MM.1S (cell line): ENCODE measurements around the gene CSRP1.

Experiments used
- DNase-seq: peaks from one replicate; pipeline ENCODE4 v3.0.0-alpha.2; 2015
- H2AFZ ChIP-seq: fragments of 300-600 bp; sonication (generic); 2 replicates; pipeline ENCODE4 v1.6.0; 2016; ENCODE audit warnings: antibody characterized with exemption, low read length
- H3F3A ChIP-seq: fragments of 300-600 bp; sonication (generic); 2 replicates; pipeline ENCODE4 v1.6.1; 2016; ENCODE audit warnings: mild to moderate bottlenecking, antibody characterized with exemption, low read length, moderate library complexity, mixed read lengths; ENCODE audit not compliant: insufficient read depth
- H3K27ac ChIP-seq: fragments of 300-600 bp; sonication (generic); 2 replicates; pipeline ENCODE4 v1.5.1; 2016; ENCODE audit warnings: mild to moderate bottlenecking, low read length
- H3K27me3 ChIP-seq: fragments of 300-600 bp; sonication (generic); replicated peaks from 2 replicates; pipeline ENCODE4 v1.6.0; 2016; ENCODE audit warnings: low read length; ENCODE audit not compliant: insufficient read depth
- H3K36me3 ChIP-seq: fragments of 300-600 bp; sonication (generic); replicated peaks from 2 replicates; pipeline ENCODE4 v1.6.1; 2016; ENCODE audit warnings: mild to moderate bottlenecking, low read length, mixed read lengths; ENCODE audit not compliant: insufficient read depth
- H3K4me1 ChIP-seq: fragments of 300-600 bp; sonication (generic); 2 replicates; pipeline ENCODE4 v1.6.1; 2016; ENCODE audit warnings: low read length, mixed read lengths
- H3K4me2 ChIP-seq: fragments of 300-600 bp; sonication (generic); 2 replicates; pipeline ENCODE4 v1.6.0; 2016; ENCODE audit warnings: low read depth, low read length
- H3K4me3 ChIP-seq: fragments of 300-600 bp; sonication (generic); 2 replicates; pipeline ENCODE4 v1.5.1; 2016; ENCODE audit warnings: low read length, mixed read lengths
- H3K79me2 ChIP-seq: fragments of 300-600 bp; sonication (generic); 2 replicates; pipeline ENCODE4 v1.6.1; 2016; ENCODE audit warnings: mixed run types, low read length, mixed read lengths
- H3K9ac ChIP-seq: fragments of 300-600 bp; sonication (generic); 2 replicates; pipeline ENCODE4 v1.6.1; 2016; ENCODE audit warnings: low read length, mixed read lengths
- H3K9me2 ChIP-seq: fragments of 300-600 bp; sonication (generic); replicated peaks from 2 replicates; pipeline ENCODE4 v1.6.1; 2016; ENCODE audit warnings: mild to moderate bottlenecking, low read length, mixed read lengths; ENCODE audit not compliant: insufficient read depth
- H3K9me3 ChIP-seq: fragments of 300-600 bp; sonication (generic); replicated peaks from 2 replicates; pipeline ENCODE4 v1.6.1; 2016; ENCODE audit warnings: mild to moderate bottlenecking, low read length, mixed read lengths; ENCODE audit not compliant: insufficient read depth
- H4K20me1 ChIP-seq: fragments of 300-600 bp; sonication (generic); 2 replicates; pipeline ENCODE4 v1.6.1; 2016; ENCODE audit warnings: mild to moderate bottlenecking, low read length, moderate library complexity, mixed read lengths; ENCODE audit not compliant: insufficient read depth
- CTCF ChIP-seq: fragments of 300-600 bp; sonication (generic); IDR thresholded peaks from 2 replicates; pipeline ENCODE4 v1.5.1; 2016; ENCODE audit warnings: antibody characterized with exemption, low read length, mixed read lengths
- EZH2 ChIP-seq: fragments of 300-600 bp; sonication (generic); optimal IDR thresholded peaks from 2 replicates; pipeline ENCODE3; 2017; ENCODE audit warnings: low read depth, mild to moderate bottlenecking, antibody characterized with exemption, low read length, mixed read lengths
- EZH2phosphoT487 ChIP-seq: fragments of 300-600 bp; sonication (generic); IDR thresholded peaks from 2 replicates; pipeline ENCODE4 v1.6.1; 2018; ENCODE audit warnings: antibody characterized with exemption, low read length

CSRP1 gene

GRCh38 chr1:201504799-201505502 is 2.0 kb downstream of the CSRP1 start:
- TF ChIP-seq EZH2 (no peak), CTCF (no peak), EZH2phosphoT487 (no peak)
- no peaks in the 10 kb centered on the region for H3K9me2 ChIP-seq
- peak overlapping the region; percentile 95 for H3K4me2 ChIP-seq
- peaks cover 56% of the 10 kb centered on the region for H3K79me2 ChIP-seq
- H3K9me3 ChIP-seq: no peaks in the 10 kb centered on the region
- H3K4me1 ChIP-seq: peaks cover 25% of the 10 kb centered on the region
- no peak for DNase-seq
- no peak overlapping the region; the same call in 1 of the 2 replicates for H3K9ac ChIP-seq
- H3K27ac ChIP-seq: no peak overlapping the region; the same call in 1 of the 2 replicates
- H3K36me3 ChIP-seq: no peaks in the 10 kb centered on the region
- H3K27me3 ChIP-seq: no peaks in the 10 kb centered on the region
- no peak overlapping the region for H3K4me3 ChIP-seq
- H4K20me1 ChIP-seq: no peaks in the 10 kb centered on the region
- H2AFZ ChIP-seq: no peak overlapping the region
- H3F3A ChIP-seq: peaks cover 32% of the 10 kb centered on the region

- no peaks in the 10 kb centered on the region for H3K27me3 ChIP-seq
- no peaks in the 10 kb centered on the region for H4K20me1 ChIP-seq
- no peaks in the 10 kb centered on the region for H3K9me2 ChIP-seq
- H3K36me3 ChIP-seq: no peaks in the 10 kb centered on the region
- H3K9me3 ChIP-seq: no peaks in the 10 kb centered on the region
- H2AFZ ChIP-seq: no peak overlapping the region
- no peak overlapping the region for H3K9ac ChIP-seq
- peaks cover 25% of the 10 kb centered on the region for H3K4me1 ChIP-seq
- no peak overlapping the region for H3K4me3 ChIP-seq
- TF ChIP-seq EZH2 (no peak), CTCF (no peak), EZH2phosphoT487 (no peak)
- H3F3A ChIP-seq: peaks cover 32% of the 10 kb centered on the region
- H3K4me2 ChIP-seq: no peak overlapping the region
- H3K27ac ChIP-seq: no peak overlapping the region
- DNase-seq: no peak
- peaks cover 59% of the 10 kb centered on the region for H3K79me2 ChIP-seq
These were observed 2.7 kb downstream of the CSRP1 start for GRCh38 chr1:201504179-201504631.

- Histone ChIP-seq H4K20me1 (no peaks in the 10 kb centered on the region), H3K9me3 (no peaks in the 10 kb centered on the region), H2AFZ (no peak overlapping the region), H3F3A (peaks cover 28% of the 10 kb centered on the region), H3K9me2 (no peaks in the 10 kb centered on the region), H3K9ac (no peak overlapping the region), H3K27ac (no peak overlapping the region), H3K36me3 (no peaks in the 10 kb centered on the region), H3K4me1 (peaks cover 25% of the 10 kb centered on the region), H3K79me2 (peaks cover 64% of the 10 kb centered on the region), H3K4me3 (no peak overlapping the region), H3K4me2 (no peak overlapping the region), H3K27me3 (no peaks in the 10 kb centered on the region)
- no peak for TF ChIP-seq EZH2phosphoT487
- no peak for TF ChIP-seq EZH2
- no peak for TF ChIP-seq CTCF
- DNase-seq: no peak
These were observed 3.3 kb downstream of the CSRP1 start for GRCh38 chr1:201503397-201504176.
